ENCODE data around the gene ATP13A1.

Gene ATP13A1

GRCh38 chr19:19643158-19644053, 20.1 kb downstream of the ATP13A1 start, which contains the start of gene GMIP:
Gene GMIP (minus strand): TSS chr19:19643657. CDS start chr19:19643529, 128 bp downstream.
- DNase-seq (ENCODE audit: low read depth): peak; percentile 31

GRCh38 chr19:19642506-19643157, 20.8 kb downstream of the ATP13A1 start:
- no peak for DNase-seq (ENCODE audit: low read depth)

- DNase-seq (ENCODE audit: low read depth): no peak
Observed at GRCh38 chr19:19637523-19638251, 25.8 kb downstream of the ATP13A1 start.

GRCh38 chr19:19637186-19637522, 26.3 kb downstream of the ATP13A1 start:
- no peak for DNase-seq (ENCODE audit: low read depth)

GRCh38 chr19:19636573-19637185, 26.8 kb downstream of the ATP13A1 start:
- DNase-seq (ENCODE audit: low read depth): no peak

- DNase-seq (ENCODE audit: low read depth): no peak
Observed at GRCh38 chr19:19635313-19635702, 28.2 kb downstream of the ATP13A1 start.

GRCh38 chr19:19634516-19635312, 28.8 kb downstream of the ATP13A1 start:
- no peak for DNase-seq (ENCODE audit: low read depth)

GRCh38 chr19:19633711-19634515, 29.6 kb downstream of the ATP13A1 start:
- no peak for DNase-seq (ENCODE audit: low read depth)

- no peak for DNase-seq (ENCODE audit: low read depth)
Observed at GRCh38 chr19:19632661-19633060, 30.8 kb downstream of the ATP13A1 start.

- DNase-seq (ENCODE audit: low read depth): no peak
Observed at GRCh38 chr19:19631346-19631745, 32.1 kb downstream of the ATP13A1 start.

- DNase-seq (ENCODE audit: low read depth): no peak
Observed at GRCh38 chr19:19630426-19630825, 33.0 kb downstream of the ATP13A1 start.

- no peak for DNase-seq (ENCODE audit: low read depth)
Observed at GRCh38 chr19:19630062-19630414, 33.4 kb downstream of the ATP13A1 start.

- peak; percentile 26 for DNase-seq (ENCODE audit: low read depth)
Observed at GRCh38 chr19:19628501-19629134, 34.9 kb downstream of the ATP13A1 start.

GRCh38 chr19:19627621-19628500, 35.6 kb downstream of the ATP13A1 start, which contains the start of gene LPAR2:
Gene LPAR2 (minus strand): TSS chr19:19628220. CDS start chr19:19627275, 945 bp downstream.
- DNase-seq (ENCODE audit: low read depth): no peak

- no peak for DNase-seq (ENCODE audit: low read depth)
Observed at GRCh38 chr19:19626516-19627472, 36.7 kb downstream of the ATP13A1 start.

GRCh38 chr19:19624032-19624570, 39.4 kb downstream of the ATP13A1 start:
- DNase-seq (ENCODE audit: low read depth): no peak

GRCh38 chr19:19623383-19623782, 40.1 kb downstream of the ATP13A1 start:
- DNase-seq (ENCODE audit: low read depth): no peak

GRCh38 chr19:19619849-19620210, 43.6 kb downstream of the ATP13A1 start:
- DNase-seq (ENCODE audit: low read depth): no peak
